SK-N-DZ (cell line): ENCODE measurements around the gene CSNK1A1L. TPM values are rescaled to one million over a fixed set of nuclear protein-coding genes. Genes with fewer than 3 reads are reported as not detected.

ENCODE experiments used
- DNase-seq: peaks from one replicate; pipeline ENCODE4 v3.0.0-alpha.2; 2015; ENCODE audit warnings: low spot score
- polyA plus RNA-seq, 2 experiments: library from polyadenylated mRNA; depleted of rRNA; stranded (reverse); fragments of >200 nt; gene quantifications; 2 replicates each; pipeline ENCODE4 v1.2.3, GENCODE V29; 2014

Gene CSNK1A1L
- not detected in 2 replicates for polyA plus RNA-seq (2014; cell fraction: cytosol; rRNA removed)
- polyA plus RNA-seq (2014; cell fraction: nucleus; rRNA removed), result not detected in 2 replicates

DNA sequence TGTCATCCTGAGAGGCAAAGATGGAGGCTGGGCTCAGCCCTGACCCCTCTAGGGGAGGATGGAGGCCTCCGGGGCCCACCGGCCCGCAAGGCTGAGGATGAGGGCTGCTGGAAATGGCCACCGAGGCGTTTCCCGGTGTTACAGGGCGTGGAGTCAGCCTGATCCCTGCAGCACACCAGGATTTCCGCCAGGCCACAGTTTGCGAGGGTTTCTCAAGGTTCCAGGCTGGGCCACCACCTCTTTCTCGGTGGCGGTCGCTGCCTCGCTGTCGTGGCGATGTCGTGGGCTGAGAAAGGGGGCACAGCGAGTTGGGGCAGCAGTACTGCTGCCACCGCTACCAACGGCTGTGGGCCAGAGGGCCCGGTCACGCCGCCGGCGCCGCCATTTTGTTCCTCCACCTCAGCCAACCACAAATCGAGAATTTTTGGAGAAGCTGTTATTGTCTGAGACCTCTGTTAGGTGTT lies at the start of gene CSNK1A1L:
Gene CSNK1A1L (minus strand): TSS at position 414 of the 464 bp plus-strand sequence. CDS start 408 bp downstream, at position 6.
- DNase-seq, result no peak

DNA sequence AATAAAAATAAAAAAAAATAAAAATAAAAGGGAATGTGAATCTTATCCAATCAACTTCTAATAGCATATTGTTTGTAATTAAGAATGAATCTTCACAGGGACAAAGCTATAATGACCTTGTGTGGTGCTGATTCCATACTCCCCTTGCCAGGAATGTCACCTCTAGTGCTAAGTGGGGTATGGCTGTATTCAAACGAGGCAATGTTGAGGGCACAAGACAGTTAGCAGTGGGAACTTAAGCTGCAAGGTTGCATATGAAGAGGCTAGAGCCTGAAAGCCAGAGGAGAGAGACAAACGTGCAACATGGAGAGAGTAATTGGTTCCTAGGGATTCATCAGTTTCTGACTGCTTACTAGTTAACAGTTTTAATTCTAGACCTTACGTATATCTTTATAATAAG lies 43.9 kb upstream of the CSNK1A1L start:
- no peak for DNase-seq

DNA sequence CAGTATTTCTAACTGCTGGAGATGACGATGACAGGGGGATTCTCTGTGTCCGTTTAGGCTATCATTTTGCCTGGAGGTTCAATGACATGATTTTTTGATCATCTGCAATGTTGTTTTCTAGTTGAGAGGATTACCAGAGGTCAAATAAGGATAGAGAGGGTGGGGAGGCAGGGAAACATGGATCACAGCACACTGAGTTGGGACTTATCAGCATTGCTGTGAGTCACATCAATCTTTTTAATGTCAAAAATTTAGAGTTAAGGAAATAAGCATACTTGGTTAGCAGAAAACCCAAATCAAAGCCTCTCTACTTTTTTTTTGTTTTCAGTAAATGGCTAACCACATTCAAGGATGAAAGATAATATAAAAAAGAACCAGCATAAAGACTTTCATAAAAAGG lies 43.0 kb upstream of the CSNK1A1L start:
- DNase-seq, result no peak

DNA sequence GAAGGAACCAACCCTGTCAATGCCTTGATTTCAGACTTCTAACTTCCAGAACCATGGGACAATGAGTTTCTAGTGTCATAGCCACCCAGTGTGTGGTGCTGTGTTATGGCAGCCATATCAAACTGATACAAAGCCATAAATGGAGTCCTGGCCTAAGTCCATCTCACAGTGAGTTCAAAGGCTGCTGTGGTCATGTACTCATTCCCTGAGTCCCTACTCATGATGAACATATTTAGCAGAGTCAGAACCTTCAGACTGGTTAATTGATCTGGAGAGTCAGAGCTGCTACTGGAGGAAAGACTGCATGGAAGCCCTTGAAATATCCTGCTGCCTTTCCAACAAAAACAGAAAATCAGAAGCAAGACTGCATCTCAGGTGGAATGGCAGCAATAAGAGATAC lies 39.2 kb upstream of the CSNK1A1L start:
- no peak for DNase-seq

DNA sequence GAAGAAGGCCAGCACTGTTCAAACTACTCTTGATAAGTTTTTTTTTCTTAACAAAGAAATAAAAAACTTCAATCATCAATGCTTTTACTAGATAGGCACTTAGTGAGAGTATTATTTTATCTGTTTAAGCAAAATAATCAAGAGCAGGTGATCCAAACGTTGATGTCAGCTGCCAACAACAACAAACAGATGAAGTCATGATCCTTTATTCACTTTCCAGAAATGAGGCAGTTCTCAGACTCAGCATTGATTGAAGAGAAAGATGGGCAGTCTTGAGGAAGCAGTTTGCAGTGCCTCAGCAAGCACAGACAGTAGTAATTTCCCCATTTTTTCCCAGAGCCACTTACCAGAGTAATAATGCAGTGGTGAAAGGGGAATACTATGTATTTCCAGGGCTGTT lies 38.4 kb upstream of the CSNK1A1L start:
- no peak for DNase-seq

DNA sequence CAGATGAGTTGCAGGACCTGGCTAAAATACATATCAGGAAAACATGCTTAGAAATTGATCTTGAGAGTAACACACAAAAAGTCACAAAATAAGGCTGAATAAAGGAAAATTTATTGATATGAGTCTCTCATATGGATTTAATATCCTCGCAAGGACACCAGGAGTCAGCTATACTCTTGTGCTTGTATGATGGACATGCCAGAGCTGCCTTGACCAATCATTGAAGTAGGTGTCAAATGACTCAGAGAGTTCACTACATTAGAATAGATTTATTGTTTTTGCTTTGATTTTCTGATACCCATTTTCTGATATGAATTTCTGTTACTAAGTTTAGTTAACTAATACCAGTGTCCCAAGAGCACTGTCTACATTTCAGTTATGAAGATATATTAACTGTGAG lies 37.4 kb upstream of the CSNK1A1L start:
- DNase-seq, result no peak

DNA sequence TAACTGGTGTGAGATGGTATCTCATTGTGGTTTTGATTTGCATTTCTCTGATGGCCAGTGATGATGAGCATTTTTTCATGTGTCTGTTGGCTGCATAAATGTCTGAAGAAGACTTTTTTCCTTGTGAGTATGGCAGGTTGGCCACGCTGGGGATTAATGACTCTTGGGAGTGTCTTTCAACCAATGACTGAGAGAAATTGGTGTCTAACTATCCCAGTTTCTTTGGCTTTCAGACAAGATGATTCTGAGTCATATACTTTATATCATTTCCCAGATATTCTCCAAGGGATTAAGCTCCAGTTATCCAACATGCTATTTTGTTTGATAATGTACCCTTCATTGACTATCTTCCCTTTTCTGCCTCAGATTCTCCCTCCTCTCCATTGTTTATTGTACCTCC lies 35.5 kb upstream of the CSNK1A1L start:
- DNase-seq, result no peak

DNA sequence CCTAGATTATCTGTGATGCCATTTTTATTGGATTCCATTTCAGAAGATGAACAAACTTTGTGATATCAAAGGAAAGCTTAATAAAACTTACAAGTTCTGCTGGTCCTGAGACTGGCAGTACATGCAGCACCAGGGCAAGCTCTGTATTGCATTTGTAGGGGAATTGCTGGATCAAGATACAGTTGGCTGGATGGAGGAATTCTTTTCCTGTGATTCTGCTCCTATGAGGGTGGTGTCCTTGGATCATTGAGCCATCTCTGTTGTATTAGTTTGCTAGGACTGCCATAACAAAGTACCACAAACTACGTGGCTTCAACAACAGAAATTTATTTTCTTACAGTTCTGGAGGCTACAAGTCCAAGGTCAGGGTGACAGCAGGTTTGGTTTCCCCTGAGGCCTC lies 33.9 kb upstream of the CSNK1A1L start:
- no peak for DNase-seq

DNA sequence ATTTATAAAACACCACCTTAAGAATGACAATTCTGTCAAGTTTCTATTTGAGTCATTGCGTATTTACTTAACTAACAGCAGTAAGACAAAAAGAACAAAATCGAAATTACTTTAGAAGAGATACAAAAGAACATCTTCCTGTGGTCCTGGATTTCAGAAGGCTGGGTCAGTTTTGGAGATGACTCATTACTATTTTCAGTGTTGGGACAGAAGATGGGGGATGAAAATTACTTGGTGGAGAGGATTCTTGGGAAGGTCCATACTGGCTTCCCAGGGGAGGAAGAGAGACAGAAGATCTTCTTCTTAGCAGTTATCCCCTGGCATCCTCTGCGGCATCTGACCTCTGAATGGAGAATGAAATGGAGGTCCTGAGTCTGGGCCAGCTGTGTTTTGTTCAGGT lies 33.5 kb upstream of the CSNK1A1L start:
- DNase-seq, result no peak

DNA sequence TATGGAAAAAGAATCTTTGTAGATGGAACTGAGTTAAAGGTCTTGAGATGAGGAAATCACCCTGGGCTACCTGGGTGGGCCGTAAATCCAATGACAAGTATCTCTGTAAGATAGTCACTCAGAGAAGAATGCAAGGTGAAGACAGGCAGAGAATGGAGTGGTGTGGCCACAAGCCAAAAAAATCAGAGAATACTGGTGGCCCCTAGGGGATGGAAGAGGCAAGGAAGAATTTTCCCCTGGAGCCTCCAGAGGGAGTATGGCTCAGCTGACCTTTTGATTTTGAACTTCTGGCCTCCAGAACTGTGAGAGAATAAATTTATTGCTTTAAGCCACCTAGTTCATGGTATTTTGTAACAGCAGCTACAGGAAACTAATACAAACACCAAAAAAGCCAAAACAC lies 32.7 kb upstream of the CSNK1A1L start:
- no peak for DNase-seq

DNA sequence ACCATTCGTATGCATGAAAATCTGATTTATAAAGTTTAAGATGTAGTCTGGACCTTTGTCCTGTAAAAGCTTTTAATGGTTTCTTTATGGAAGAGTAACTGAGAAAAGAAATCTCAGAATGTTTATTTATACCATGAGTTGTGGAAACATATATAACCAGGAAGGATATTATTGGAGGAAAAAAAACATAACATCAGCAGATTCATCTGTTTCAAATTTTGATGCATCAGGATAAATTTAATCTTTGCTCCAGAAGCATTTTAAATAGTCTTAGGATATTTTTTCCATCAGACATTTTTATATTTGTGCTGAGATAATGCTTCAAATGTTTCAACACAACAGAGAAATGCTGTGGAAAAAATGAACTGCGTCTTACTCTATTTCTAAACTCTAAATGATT lies 31.2 kb upstream of the CSNK1A1L start:
- DNase-seq, result no peak

DNA sequence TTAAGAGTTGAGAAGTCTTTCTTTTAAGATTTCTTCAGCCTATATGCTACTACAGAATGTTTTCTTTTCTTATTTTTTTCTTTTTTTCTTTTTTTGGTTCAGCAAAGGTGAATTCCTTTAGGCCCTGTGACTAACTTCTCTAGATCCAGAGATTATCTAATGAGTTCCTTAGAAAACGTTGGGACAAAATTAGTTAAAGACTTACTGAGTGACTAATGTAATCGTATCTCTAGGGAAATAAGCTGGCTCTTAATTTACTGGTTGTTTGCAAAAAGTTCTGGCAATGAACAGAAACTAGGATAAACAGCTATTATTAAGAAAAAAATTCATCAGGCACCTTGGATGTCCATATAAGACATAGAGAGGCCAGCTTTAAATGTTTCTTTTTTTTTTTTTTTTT lies 30.7 kb upstream of the CSNK1A1L start:
- DNase-seq, result no peak

DNA sequence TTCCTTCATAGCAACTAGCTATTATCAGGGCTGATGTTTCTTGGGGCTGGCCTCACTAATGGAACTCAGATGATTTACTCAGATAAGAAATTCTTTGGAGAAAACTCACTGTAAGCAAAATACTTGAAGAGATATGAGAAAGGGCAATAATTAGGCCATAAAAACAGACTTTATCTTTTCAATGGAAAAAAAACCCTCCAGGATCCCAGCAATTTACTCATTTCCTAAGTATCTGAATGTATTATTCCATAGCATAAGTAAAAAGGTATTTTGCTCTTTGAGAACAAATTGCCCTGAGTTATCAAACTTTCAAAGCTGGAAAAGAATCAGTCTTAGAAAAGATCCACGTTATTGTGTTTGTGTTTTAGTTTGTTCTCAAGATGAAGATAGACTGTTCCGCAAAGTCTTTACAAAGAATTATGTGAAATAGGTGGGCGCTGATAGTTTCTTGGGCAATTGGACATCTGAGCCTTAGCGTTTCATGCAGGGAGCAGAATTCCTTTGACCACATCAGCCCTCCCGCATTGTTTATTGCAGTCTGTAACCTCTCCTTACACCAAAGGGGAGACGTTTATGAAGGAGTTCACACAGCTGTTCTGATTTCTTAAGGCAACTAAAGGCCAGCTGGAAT lies 29.1 kb upstream of the CSNK1A1L start:
- no peak for DNase-seq

DNA sequence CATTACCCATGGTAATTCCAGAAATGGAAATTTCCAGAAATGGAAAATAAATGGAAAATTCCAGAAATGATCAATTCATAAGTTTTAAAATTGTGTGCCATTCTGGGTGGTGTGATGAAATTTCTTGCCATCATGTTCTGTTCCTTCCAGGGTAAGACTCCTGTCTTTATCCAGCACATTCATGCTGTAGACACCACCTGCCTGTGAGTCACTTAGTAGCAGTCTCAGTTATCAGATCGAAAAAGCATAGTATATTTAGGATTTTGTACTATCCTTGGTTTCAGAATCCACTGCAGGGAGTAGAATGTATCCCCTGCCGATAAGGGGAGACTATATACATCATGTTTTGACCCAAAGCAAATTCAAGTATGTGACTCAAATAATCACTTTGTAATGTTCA lies 26.7 kb upstream of the CSNK1A1L start:
- DNase-seq, result no peak

DNA sequence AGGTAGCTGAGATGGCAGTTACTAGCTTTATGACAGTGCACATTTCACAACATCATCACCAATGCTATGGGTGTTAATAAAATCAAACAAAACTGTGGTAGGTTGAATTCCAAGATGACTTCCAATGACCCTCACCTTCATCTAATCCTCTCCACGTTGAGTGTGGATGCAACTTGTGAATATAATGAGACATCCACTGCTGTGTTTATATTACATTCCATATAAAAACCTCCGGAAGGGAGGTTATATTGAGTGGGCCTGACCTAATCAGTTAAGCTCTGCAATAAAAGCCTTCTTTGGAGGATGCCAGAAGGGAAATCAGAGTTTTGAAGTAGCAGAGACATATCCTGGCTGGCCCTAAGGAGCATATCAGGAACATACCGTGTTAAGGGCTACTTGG lies 25.6 kb upstream of the CSNK1A1L start:
- DNase-seq, result no peak

DNA sequence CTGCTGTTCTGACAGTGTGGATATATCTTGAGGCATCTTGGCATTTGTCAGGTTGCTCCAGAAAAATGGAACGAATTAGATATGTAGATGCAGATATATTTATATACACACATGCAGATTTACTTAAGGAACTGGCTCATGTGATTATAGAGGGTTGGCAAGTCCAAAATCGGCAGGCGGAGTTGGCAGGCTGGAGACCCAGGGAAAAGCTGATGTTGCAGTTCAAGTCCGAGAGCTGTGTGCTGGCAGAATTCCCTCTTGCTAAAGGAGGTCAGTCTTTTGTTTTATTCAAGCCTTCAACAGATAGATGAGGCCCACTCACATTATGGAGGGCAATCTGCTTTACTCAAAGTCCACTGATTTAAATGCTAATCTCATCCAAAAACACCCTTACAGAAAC lies 24.4 kb upstream of the CSNK1A1L start:
- no peak for DNase-seq

DNA sequence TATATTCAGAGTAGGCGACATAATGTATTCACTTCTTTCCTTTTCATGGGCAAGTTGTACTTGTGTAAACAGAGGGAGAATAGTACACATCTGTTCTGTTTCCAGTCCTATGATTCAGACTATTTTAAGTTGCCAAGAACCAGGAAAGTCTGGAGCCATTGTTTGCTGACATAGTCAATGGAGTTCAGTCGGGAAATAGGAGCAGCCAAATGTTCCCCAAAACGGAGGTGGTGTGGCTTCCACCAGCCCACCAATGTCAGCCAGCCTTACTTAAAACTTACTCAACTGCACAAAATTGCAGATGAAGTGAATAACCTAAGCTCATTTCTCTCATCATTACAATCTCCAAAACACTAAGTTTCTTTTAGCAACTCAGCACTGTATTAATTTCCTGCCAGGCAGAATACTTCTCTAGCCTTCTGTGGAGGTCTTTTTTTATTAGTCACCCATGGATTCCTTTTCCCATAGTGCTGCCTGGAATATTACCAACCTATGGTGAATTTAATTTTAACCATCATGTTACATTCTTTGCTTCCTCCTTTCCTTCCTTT lies 22.3 kb upstream of the CSNK1A1L start:
- no peak for DNase-seq

DNA sequence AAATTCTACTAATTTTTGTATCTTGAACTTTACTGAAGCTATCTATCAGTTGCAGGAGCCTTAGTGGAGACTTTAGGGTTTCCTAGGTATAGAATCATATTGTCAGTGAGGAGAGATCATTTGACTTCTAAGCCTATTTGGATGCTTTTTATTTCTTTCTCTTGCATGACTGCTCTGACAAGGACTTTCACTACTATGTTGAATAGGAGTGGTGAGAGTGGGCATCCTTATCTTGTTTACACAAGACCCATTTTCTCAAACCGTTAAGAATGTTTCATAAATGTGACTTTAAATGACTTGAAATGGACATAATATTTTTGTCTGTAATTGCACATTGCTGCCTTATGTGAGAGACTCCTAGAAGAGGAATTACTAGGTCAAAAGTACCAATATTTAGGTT lies 17.9 kb upstream of the CSNK1A1L start:
- DNase-seq, result no peak

DNA sequence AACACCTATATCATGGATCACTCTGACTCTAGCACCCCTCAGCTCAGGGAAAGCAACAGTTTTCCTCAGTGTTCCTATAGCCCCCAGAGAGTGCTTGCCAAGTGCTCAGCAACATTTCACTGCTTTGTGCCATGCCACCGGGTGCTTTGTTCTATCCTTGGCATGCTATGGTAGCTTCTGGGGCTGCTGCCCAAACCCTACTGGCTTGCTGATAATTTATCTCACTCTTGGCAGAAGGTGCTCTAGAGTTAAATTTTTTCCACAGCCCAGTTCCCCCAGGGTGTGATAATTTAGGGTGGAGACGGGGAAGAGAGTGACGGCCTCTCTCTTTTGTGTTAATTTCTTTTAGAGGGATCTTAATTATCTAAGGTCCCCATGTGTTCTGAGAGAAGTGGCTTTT lies 12.6 kb upstream of the CSNK1A1L start:
- no peak for DNase-seq

DNA sequence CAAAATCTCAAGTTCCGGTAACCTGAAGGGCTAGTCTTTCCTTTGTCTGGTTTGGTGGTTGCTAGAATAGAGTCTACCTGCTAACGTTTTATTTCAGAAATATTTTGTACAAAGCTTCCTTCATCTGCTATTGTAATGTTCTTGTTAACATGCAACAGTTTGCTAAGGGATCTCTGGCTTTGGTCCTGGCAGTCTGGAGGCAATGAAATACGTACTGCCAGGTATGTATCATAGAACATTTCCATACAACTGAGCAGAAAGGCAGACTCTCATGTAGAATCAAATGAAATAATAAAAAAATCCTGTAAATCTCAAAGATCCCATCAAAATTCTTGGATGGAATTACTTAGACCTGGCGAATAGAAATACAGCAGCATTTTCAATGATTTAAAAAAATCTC lies 8.8 kb upstream of the CSNK1A1L start:
- DNase-seq, result no peak

DNA sequence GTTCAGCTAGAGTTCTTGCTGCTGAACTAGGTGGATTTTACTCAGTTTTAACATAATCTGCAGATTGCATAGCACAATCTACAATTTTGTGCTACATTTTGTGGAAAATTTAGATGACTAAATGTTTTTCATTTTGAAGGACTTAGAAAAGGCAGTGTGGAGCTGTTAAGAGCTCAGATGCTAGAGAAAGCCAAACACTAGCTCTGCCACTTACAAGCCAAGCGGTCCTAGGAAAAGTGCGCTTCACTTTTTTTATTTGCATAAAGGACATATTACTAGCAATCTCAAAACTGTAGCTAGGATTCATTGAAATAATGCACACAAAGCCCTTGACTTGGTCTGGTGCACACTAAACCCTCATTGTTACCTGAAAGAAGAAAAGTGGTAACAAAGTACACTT lies 8.1 kb upstream of the CSNK1A1L start:
- no peak for DNase-seq

DNA sequence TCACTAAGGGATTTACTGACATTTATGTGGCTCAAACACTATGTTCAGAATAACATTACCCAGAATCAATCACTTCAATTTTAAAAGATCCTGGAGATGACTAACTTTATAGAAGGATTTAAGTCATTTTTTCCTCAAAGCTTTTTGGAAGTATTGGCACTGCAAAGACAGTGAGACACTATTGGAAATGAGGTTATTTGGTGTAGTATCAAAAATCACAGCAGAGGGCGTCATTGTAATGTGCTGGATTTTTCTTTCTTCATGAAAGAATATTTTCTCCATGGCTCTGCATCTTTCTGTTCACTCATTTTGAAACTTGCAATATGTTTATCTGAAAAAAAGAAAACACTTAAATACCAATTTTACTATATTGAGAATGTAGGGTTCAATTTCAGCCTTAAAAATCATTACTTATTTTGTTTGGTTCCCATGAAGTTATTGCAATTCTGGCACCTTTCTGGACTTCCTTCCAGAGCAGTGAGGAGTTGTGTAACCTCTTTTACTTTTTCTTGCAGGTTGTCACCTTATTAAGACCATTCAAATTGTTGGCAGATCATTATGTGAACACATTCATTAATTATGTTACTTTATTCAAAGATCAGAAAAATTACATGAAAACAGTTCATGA lies 3.7 kb upstream of the CSNK1A1L start:
- peak; percentile 17 for DNase-seq

DNA sequence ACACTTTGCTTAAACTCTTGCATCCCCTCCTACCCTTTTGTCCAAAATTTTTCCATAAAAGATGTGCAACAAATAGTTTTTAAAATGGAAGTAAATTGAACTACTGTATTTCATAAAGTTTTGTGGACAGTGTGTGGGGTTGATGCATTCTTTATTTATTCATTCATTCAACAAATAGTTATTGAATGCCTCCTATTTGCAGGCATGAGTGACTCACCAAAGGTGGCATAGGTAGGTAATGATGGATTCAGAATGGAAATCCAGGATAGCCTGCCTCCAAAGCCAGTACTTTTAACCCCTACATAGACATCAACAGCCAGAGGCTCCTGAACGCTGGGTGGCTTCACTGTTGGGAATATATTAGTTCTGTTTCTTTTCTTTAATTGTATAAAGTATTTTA lies 2.4 kb upstream of the CSNK1A1L start:
- no peak for DNase-seq
